Right lobe of liver (tissue), 6 donors: ENCODE results near the gene DCAF11. TPM values are rescaled to one million over a fixed set of nuclear protein-coding genes. Genes with fewer than 3 reads are reported as not detected.

Experiments used
- ATAC-seq, 4 donors: fragments of 200-7000 bp; cut with Tn5 transposase; one replicate each; pipeline ENCODE4 v1.9.1; 2020; ENCODE audit warnings: mild to moderate bottlenecking in 4 of 4, moderate library complexity in 4 of 4
- DNase-seq, 3 donors: peaks; one replicate each; pipeline ENCODE4 v3.0.0-alpha.2; 2020
- H3K27ac ChIP-seq, 3 donors: fragments of 200-600 bp; one replicate each; pipeline ENCODE4 v1.8.0; 2022
- H3K27me3 ChIP-seq, 2 donors: fragments of 200-600 bp; one replicate each; pipeline ENCODE4 v1.8.0; 2022
- H3K36me3 ChIP-seq, 4 donors: fragments of 200-600 bp; sonication (generic) in 1 of 4; one replicate each; pipeline versions ENCODE4 v1.5.1 to v1.8.0; 2017 to 2022; ENCODE audit warnings: control low read depth in 1 of 4
- H3K4me1 ChIP-seq, 4 donors: fragments of 200-600 bp; sonication (generic) in 1 of 4; one replicate each; pipeline versions ENCODE4 v1.5.1 to v1.8.0; 2017 to 2022; ENCODE audit warnings: control low read depth in 1 of 4
- H3K4me3 ChIP-seq, 3 donors: fragments of 200-600 bp; one replicate each; pipeline ENCODE4 v1.8.0; 2022
- H3K9me3 ChIP-seq, 4 donors: fragments of 200-600 bp; sonication (generic) in 1 of 4; one replicate each; pipeline versions ENCODE4 v1.5.1 to v1.8.0; 2017 to 2022; ENCODE audit warnings: control low read depth in 1 of 4
- POLR2A ChIP-seq: fragments of 450-650 bp; IDR thresholded peaks from one replicate; pipeline ENCODE4 v1.6.1; 2017; ENCODE audit warnings: antibody characterized with exemption, mild to moderate bottlenecking
- WGBS: methylation state at CpG from one replicate; pipeline ENCODE4 v1.1.6; 2018; ENCODE audit warnings: low coverage, low lambda C conversion rate; ENCODE audit not compliant: insufficient coverage; ENCODE audit errors: missing lambda C conversion rate; 5-methylcytosine and 5-hydroxymethylcytosine counted together
- intact Hi-C, 2 donors: fragments of 100-400 bp; cut with DNase I; formaldehyde crosslinking; loops; one replicate each; pipeline versions ENCODE4 v1.11.2 to v1.14.1; 2022
- total RNA-seq, 6 experiments: library from RNA; depleted of rRNA in 2 of 6; stranded (reverse); fragments of >200 nt in 2 of 6; fragmentation: NEBNext Ultra II Directional in 3 of 6; extraction: Animal tissue kit (Norgen Biotek cat#: 25700) in 3 of 6; gene quantifications; one replicate each; pipeline versions ENCODE4 v1.1.0 to v1.2.4, GENCODE V29; 2016 to 2023
- TF ChIP-seq, protein P1 (sequence below), 4 donors: fragments of 200-600 bp in 3 of 4; fragments of 450-650 bp in 1 of 4; IDR thresholded peaks; one replicate each; pipeline versions ENCODE4 v1.5.1 to v1.8.0; 2016 to 2022; ENCODE audit warnings: antibody characterized with exemption in 4 of 4, mild to moderate bottlenecking in 2 of 4
- donor health status: DM: no; HTN: yes; CAD: no.
- donor health status: DM: no; HTN: no; CAD: no.
- donor health status: DM: no; HTN: no; CAD: no.
- donor health status: DM: no; HTN: yes; CAD: no.
- donor health status: DM: no; HTN: yes; CAD: no.

DCAF11 gene
- total RNA-seq, 6 experiments from 2014 or later = 65.9 to 180 (median 103) TPM

DNA sequence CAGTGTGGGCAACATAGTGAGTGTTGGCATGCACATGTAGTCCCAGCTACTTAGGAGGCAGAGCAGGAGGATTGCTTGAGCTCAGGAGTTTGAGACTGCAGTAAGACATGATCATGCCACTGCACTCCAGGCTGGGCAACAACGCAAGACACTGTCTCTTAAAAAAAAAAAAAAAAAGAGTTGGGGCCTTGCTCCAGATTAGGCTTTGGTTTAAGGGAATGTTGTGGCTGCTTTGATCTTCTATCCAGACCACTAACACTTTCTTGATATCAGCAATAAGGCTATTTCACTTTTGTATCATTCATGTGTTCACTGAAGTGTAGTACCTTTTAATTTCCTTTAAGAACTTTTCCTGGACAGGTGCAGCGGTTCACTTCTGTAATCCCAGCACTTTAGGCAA, 13.1 kb downstream of the DCAF11 start:
- 94% methylated on average over 2 of the region's 2 CpGs for WGBS
- TF ChIP-seq, protein P1, sequence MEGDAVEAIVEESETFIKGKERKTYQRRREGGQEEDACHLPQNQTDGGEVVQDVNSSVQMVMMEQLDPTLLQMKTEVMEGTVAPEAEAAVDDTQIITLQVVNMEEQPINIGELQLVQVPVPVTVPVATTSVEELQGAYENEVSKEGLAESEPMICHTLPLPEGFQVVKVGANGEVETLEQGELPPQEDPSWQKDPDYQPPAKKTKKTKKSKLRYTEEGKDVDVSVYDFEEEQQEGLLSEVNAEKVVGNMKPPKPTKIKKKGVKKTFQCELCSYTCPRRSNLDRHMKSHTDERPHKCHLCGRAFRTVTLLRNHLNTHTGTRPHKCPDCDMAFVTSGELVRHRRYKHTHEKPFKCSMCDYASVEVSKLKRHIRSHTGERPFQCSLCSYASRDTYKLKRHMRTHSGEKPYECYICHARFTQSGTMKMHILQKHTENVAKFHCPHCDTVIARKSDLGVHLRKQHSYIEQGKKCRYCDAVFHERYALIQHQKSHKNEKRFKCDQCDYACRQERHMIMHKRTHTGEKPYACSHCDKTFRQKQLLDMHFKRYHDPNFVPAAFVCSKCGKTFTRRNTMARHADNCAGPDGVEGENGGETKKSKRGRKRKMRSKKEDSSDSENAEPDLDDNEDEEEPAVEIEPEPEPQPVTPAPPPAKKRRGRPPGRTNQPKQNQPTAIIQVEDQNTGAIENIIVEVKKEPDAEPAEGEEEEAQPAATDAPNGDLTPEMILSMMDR (IDR thresholded peaks at IDR 0.05) = no peak
- TF ChIP-seq POLR2A = no peak
- no peak for DNase-seq

DNA sequence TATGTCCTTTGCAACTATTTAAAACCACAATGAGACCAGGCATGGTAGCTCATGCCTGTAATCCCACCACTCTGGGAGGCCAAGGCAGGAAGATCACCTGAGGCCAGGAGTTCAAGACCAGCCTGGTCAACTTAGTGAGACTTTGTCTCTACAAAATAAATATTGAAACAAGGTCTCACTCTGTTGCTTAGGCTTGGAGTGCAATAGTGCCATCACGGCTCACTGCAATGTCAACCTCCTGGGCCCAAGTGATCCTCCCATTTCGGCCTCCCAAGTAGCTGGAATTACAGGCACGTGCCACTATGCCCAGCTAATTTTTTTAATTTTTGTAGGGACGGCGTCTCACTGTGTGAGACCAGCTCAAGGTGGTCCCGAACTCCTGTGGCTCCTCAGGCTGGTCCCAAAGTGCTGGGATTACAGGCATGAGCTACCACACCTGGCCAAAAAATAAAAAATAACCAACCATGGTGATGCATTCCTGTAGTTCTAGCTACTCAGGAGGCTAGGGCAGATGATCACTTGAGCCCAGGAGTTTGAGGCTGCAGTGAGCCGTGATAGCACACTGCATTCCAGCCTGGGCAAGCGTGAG, 14.9 kb downstream of the DCAF11 start:
- Histone ChIP-seq H3K4me3 (no peak overlapping the region), H3K4me1 (peaks cover 0 to 31% (median 15%) of the 10 kb centered on the region in 4 donors), H3K9me3 (no peaks in the 10 kb centered on the region), H3K36me3 (no peaks in the 10 kb centered on the region), H3K27ac (no peak overlapping the region), H3K27me3 (no peaks in the 10 kb centered on the region)
- 98% methylated on average over 5 of the region's 8 CpGs for WGBS
- TF ChIP-seq POLR2A = no peak
- TF ChIP-seq, protein P1 (IDR thresholded peaks at IDR 0.05) = no peak
- intact Hi-C loops = no loop called here
- DNase-seq (no peak), ATAC-seq (no peak)

More for the DNA sequence above, 13.1 kb downstream of the DCAF11 start:
- Histone ChIP-seq H3K27ac (no peak overlapping the region), H3K36me3 (peaks cover 0 to 17% (median 4%) of the 10 kb centered on the region in 4 donors), H3K4me3 (no peak overlapping the region), H3K4me1 (peaks cover 0 to 31% (median 14%) of the 10 kb centered on the region in 4 donors), H3K27me3 (no peaks in the 10 kb centered on the region), H3K9me3 (no peaks in the 10 kb centered on the region)
- intact Hi-C loops = no loop called here
- ATAC-seq = no peak

DNA sequence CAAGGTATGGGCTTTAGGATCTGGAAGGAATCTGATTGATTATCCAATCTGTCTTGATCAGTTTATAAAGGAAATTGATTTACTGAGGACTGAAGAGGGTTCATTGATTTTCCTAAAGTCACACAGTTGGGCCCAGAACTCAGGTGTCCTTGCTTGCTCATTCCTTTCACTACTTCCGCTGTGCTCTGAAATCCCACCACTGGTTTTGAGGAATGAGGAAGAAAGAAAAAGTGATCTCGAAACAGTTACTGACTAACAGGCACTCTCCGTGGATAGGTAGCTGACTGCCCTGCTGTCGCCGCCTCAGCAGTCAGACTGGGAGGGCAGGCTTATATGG, 15.8 kb downstream of the DCAF11 start, which contains the start of gene FITM1:
Gene FITM1 (plus strand): TSS at position 280 of the 337 bp plus-strand sequence. CDS start 905 bp downstream, outside the sequence.
- DNase-seq (no peak), ATAC-seq (no peak)
- Histone ChIP-seq H3K36me3 (no peaks in the 10 kb centered on the region), H3K9me3 (no peaks in the 10 kb centered on the region), H3K27me3 (no peaks in the 10 kb centered on the region), H3K4me3 (peak within 1 kb of the TSS in 1 of 3 donors; percentile 18), H3K27ac (peak within 1 kb of the TSS; percentile 61 to 86 (median 81)), H3K4me1 (peaks cover 0 to 34% (median 15%) of the 10 kb centered on the region in 4 donors)
- WGBS = 66% methylated on average over 4 of the region's 5 CpGs
- TF ChIP-seq, protein P1 (IDR thresholded peaks at IDR 0.05) = no peak
- TF ChIP-seq POLR2A = no peak
- intact Hi-C loops = no loop called here

DNA sequence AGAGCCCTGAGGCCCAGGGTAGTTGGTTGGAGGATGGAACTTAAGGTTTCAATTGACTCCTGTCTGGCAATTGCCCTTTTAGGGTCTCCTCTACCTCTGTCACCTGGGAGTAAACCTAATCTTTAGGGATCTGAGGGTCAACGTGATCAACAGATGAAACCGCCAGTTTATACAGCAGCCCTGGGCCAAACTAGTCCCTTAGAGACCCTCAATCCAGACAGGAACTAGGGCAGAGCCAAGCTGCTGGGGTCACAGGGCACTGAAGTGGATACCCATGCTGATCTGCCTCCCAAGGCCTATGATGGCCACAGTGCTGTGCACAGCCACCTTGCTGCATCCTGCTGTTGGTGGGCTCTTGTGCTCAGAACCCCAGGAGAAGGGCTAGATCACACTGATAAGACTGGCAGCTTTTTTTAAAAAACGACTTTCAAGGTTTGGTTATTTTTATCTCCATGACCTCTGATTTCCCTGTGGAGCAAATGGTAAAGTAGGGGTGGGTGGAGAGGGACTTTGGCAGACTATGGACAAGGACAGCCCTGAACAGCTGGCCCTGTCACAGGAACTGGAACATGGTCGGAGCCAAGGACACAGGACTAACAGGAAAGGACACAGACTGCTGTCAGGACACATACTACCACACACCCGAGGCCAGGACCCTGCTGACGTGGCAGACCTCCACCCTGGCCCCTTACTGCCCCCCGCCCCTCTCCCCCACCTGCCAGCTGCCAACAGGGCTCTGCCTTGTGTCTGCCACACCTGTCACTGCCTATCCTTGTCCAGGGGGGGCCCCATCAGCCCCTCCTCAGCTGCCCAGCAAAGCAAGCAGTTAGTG, 16.4 kb downstream of the DCAF11 start:
- no peaks in the 10 kb centered on the region for H3K36me3 ChIP-seq
- intact Hi-C loops = no loop called here
- peak; percentile 60 to 74 (median 70) for ATAC-seq

More for the DNA sequence above, 16.4 kb downstream of the DCAF11 start:
- Histone ChIP-seq H3K27ac (peak overlapping the region; percentile 61 to 86 (median 81)), H3K9me3 (no peaks in the 10 kb centered on the region), H3K27me3 (no peaks in the 10 kb centered on the region), H3K4me1 (peaks cover 0 to 35% (median 15%) of the 10 kb centered on the region in 4 donors), H3K4me3 (peak overlapping the region in 1 of 3 donors; percentile 18)
- peak; percentile 30 for TF ChIP-seq POLR2A
- TF ChIP-seq, protein P1 (IDR thresholded peaks at IDR 0.05) = no peak
- WGBS = 11% methylated on average over 2 of the region's 7 CpGs
- peak; percentile 55 to 91 (median 78) for DNase-seq
